Lower lobe of right lung (tissue), 2 donors: ENCODE data around the gene SNRK. TPM values are rescaled to one million over a fixed set of nuclear protein-coding genes. Genes with fewer than 3 reads are reported as not detected.
A peak's percentile ranks its signal among the peaks of the same experiment; 100 is the strongest.

ENCODE experiments used
- ATAC-seq, 2 donors: fragments of 200-7000 bp; cut with Tn5 transposase; one replicate each; pipeline ENCODE4 v1.9.1; 2020 to 2022; ENCODE audit warnings: mild to moderate bottlenecking in 2 of 2, moderate library complexity in 2 of 2
- DNase-seq: peaks from one replicate; pipeline ENCODE4 v3.0.0-alpha.2; 2020
- H3K27ac ChIP-seq: fragments of 200-600 bp; one replicate; pipeline ENCODE4 v1.8.0; 2022
- H3K27me3 ChIP-seq: fragments of 200-600 bp; one replicate; pipeline ENCODE4 v1.8.0; 2022; ENCODE audit warnings: low read depth
- H3K36me3 ChIP-seq: fragments of 200-600 bp; one replicate; pipeline ENCODE4 v1.8.0; 2022; ENCODE audit warnings: mild to moderate bottlenecking
- H3K4me1 ChIP-seq: fragments of 200-600 bp; one replicate; pipeline ENCODE4 v1.8.0; 2022
- H3K4me3 ChIP-seq: fragments of 200-600 bp; one replicate; pipeline ENCODE4 v1.8.0; 2022; ENCODE audit warnings: mild to moderate bottlenecking
- H3K9me3 ChIP-seq: fragments of 200-600 bp; one replicate; pipeline ENCODE4 v1.8.0; 2022
- intact Hi-C: fragments of 100-400 bp; cut with DNase I; formaldehyde crosslinking; loops from one replicate; pipeline ENCODE4 v1.11.0; 2022
- total RNA-seq: library from RNA; stranded (reverse); fragmentation: NEBNext Ultra II Directional; extraction: Animal tissue kit (Norgen Biotek cat#: 25700); gene quantifications from one replicate; pipeline ENCODE4 v1.2.1, GENCODE V29; 2021
- TF ChIP-seq, protein P1 (sequence below): fragments of 200-600 bp; IDR thresholded peaks from one replicate; pipeline ENCODE4 v1.8.0; 2022; ENCODE audit warnings: antibody characterized with exemption, mild to moderate bottlenecking
- donor health status: DM: no; HTN: yes; CAD: no; lungs with severe emphysema.

Gene SNRK
- total RNA-seq, 1 donor from 2014 or later = 55.1 TPM

DNA sequence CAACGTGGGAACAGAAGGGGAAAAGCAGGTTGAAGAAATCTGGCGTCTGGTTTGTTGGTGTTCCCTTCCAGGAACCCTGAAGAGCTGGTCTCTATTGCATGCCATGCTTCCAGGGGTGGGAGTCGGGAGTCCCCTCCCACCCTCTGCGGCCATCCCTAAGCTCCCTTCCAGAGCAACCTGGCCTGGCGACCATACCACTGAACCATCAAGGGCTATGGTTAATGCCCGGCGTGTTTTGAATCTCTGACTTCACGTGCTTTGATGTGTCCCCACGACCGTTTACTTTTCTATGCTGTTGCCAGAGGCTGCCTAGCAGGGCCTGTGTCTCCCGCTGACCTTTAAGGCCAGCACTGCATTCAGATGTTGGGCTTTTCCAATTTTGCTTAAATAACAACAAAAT is 696 bp upstream of the SNRK start:
- TF ChIP-seq, protein P1, sequence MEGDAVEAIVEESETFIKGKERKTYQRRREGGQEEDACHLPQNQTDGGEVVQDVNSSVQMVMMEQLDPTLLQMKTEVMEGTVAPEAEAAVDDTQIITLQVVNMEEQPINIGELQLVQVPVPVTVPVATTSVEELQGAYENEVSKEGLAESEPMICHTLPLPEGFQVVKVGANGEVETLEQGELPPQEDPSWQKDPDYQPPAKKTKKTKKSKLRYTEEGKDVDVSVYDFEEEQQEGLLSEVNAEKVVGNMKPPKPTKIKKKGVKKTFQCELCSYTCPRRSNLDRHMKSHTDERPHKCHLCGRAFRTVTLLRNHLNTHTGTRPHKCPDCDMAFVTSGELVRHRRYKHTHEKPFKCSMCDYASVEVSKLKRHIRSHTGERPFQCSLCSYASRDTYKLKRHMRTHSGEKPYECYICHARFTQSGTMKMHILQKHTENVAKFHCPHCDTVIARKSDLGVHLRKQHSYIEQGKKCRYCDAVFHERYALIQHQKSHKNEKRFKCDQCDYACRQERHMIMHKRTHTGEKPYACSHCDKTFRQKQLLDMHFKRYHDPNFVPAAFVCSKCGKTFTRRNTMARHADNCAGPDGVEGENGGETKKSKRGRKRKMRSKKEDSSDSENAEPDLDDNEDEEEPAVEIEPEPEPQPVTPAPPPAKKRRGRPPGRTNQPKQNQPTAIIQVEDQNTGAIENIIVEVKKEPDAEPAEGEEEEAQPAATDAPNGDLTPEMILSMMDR = no peak
- Histone ChIP-seq H3K4me1 (peaks cover 36% of the 10 kb centered on the region), H3K4me3 (peak overlapping the region; percentile 67), H3K27me3 (no peaks in the 10 kb centered on the region), H3K36me3 (no peaks in the 10 kb centered on the region), H3K9me3 (no peaks in the 10 kb centered on the region), H3K27ac (peak overlapping the region; percentile 87)
- no peak for DNase-seq
- no peak for ATAC-seq
- intact Hi-C loops = loop anchor here (10.0 kb wide), 1 partner anchor 111 kb away; no protein-coding TSS in a partner anchor

DNA sequence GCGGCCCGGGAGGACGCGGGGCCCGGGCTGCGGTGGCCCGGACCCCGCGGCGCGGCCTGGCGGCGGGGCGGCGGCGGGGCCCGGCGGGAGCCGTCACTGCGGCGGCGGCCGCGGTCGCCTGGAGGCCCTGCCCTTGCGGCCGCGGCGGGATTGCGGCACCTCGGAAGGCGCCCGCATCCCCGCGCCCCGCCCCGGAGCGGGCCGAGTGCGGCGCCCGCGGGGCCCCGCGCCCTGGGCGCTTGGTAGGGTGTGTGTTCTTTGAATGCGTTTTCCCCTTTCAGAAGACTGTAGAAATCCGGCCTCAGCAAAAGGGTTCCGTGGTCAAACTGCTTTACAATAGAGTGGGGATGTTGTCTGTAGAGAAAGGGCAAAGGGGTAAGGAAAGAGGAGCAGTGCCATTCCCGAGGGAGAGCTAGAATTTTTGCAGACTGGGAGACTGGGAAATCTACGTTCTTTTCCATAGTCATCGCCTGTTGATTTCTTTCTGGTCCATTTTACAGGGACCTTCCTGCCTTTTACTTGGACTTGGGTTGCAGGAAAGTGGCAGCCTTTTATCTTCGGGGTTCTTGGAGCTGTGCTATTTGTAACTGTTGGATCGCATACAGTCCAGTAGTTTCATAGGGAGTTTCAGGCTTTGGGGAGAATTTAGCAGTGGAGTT is 630 bp downstream of the SNRK start:
- ATAC-seq = peak; percentile 51 to 57
- H3K36me3 ChIP-seq = no peaks in the 10 kb centered on the region
- TF ChIP-seq, protein P1 = no peak
- no peaks in the 10 kb centered on the region for H3K27me3 ChIP-seq
- intact Hi-C loops = loop anchor here (10.0 kb wide), 1 partner anchor 112 kb away; no protein-coding TSS in a partner anchor
- no peak for DNase-seq
- peaks cover 49% of the 10 kb centered on the region for H3K4me1 ChIP-seq
- peak overlapping the region; percentile 87 for H3K27ac ChIP-seq
- H3K9me3 ChIP-seq = no peaks in the 10 kb centered on the region
- peak overlapping the region; percentile 70 for H3K4me3 ChIP-seq

DNA sequence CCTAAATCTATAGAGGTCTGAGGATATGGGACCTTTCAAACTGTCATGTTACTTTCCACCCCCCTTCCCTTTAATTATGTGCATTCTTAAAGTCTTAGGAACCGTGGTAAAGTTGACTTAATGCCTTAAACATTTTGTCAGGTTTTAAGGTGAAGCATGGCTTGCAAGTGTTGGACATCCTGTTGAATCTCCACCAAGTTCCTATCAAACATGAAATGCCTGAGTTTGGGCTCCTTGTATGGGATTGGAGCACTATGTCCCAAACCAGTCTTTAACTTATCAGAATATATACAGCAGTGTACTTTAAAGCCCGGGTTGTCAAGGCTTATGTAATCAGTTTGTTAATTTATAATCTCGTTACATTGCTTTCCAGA is 1.1 kb downstream of the SNRK start:
- Histone ChIP-seq H3K9me3 (no peaks in the 10 kb centered on the region), H3K27me3 (no peaks in the 10 kb centered on the region), H3K27ac (peak overlapping the region; percentile 83), H3K36me3 (peaks cover 4% of the 10 kb centered on the region), H3K4me1 (peaks cover 53% of the 10 kb centered on the region), H3K4me3 (peak overlapping the region; percentile 70)
- TF ChIP-seq, protein P1 = no peak
- ATAC-seq (no peak), DNase-seq (no peak)
- intact Hi-C loops = loop anchor here (10.0 kb wide), 1 partner anchor 113 kb away; no protein-coding TSS in a partner anchor

DNA sequence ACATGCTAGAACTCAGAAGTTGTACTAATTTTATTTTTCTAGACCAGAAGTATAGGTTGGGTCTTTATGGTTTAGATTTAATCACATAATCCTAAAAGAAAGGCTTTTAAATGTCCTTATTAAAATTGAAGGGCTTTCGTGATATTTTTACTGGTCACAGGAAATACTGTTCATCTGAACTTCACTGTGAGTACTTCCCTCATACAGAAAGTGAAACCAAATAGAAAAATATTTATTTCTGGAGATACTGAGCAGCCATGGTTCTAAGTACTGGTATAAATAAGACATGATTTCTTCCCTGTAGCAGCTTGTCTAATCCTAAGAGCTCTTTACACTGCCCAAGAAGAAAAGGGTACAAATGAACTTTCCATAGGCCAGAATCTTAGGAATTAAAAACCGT is 2.0 kb downstream of the SNRK start:
- TF ChIP-seq, protein P1 = no peak
- intact Hi-C loops = loop anchor here (10.0 kb wide), 1 partner anchor 114 kb away; no protein-coding TSS in a partner anchor
- H3K27me3 ChIP-seq = no peaks in the 10 kb centered on the region
- peaks cover 4% of the 10 kb centered on the region for H3K36me3 ChIP-seq
- H3K9me3 ChIP-seq = no peaks in the 10 kb centered on the region
- peak overlapping the region; percentile 70 for H3K4me3 ChIP-seq
- ATAC-seq (peak in 1 of 2 donors; percentile 60), DNase-seq (no peak)
- peaks cover 61% of the 10 kb centered on the region for H3K4me1 ChIP-seq
- H3K27ac ChIP-seq = peak overlapping the region; percentile 83

DNA sequence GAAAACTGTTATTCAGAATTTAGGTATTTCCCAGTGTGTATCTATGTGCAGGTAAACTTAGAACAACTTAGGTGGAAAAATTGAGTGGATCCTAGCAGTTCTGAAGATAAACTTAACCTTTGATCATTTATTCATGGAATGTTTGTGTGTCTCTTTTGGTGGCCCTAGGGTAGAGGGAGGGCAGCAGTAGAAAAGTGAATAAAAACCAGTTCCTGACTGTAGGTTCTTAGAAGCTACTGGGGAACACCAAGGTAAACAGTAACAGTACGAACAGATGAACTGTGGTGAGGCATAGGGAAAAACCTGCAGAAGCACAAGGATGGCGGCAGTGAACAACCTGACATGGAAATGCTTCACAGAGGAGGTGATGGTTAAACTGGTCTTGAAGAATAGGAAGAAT is 2.5 kb downstream of the SNRK start:
- Histone ChIP-seq H3K36me3 (peaks cover 4% of the 10 kb centered on the region), H3K9me3 (no peaks in the 10 kb centered on the region), H3K27me3 (no peaks in the 10 kb centered on the region), H3K27ac (peak overlapping the region; percentile 83), H3K4me1 (peaks cover 66% of the 10 kb centered on the region), H3K4me3 (peak overlapping the region; percentile 70)
- no peak for ATAC-seq
- DNase-seq = no peak
- intact Hi-C loops = loop anchor here (10.0 kb wide), 1 partner anchor 114 kb away; no protein-coding TSS in a partner anchor
- TF ChIP-seq, protein P1 = no peak
